ENCODE data around the gene COX4I2. TPM values are rescaled to one million over a fixed set of nuclear protein-coding genes. Genes with fewer than 3 reads are reported as not detected.

COX4I2 gene
- total and polyA plus RNA-seq, 8 donors: 0.28 to 7.8 (median 0.79) TPM; not detected in 1

- H3K9me3 ChIP-seq: no peaks in the 10 kb centered on the region
- no peaks in the 10 kb centered on the region for H3K36me3 ChIP-seq
- ATAC-seq (peak; percentile 62 to 79 (median 72)), FAIRE-seq (no peak), DNase-seq (peak in 5 of 6 donors; percentile 62 to 77 (median 67))
- 37 to 38% methylated on average over 11 of the region's 11 CpGs for WGBS, 2 donors
- intact Hi-C loops (cut with DNase I): no loop called here
- H3K4me1 ChIP-seq: peaks cover 20 to 29% (median 26%) of the 10 kb centered on the region in 3 donors
- TF ChIP-seq, protein P1, sequence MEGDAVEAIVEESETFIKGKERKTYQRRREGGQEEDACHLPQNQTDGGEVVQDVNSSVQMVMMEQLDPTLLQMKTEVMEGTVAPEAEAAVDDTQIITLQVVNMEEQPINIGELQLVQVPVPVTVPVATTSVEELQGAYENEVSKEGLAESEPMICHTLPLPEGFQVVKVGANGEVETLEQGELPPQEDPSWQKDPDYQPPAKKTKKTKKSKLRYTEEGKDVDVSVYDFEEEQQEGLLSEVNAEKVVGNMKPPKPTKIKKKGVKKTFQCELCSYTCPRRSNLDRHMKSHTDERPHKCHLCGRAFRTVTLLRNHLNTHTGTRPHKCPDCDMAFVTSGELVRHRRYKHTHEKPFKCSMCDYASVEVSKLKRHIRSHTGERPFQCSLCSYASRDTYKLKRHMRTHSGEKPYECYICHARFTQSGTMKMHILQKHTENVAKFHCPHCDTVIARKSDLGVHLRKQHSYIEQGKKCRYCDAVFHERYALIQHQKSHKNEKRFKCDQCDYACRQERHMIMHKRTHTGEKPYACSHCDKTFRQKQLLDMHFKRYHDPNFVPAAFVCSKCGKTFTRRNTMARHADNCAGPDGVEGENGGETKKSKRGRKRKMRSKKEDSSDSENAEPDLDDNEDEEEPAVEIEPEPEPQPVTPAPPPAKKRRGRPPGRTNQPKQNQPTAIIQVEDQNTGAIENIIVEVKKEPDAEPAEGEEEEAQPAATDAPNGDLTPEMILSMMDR (IDR thresholded peaks at IDR 0.05): no peak
- no peaks in the 10 kb centered on the region for H3K27me3 ChIP-seq
- H3K27ac ChIP-seq: peak overlapping the region; percentile 40 to 77 (median 48)
- no peak overlapping the region for H3K4me3 ChIP-seq
Measured at GRCh38 chr20:31663838-31664695, 26.4 kb downstream of the COX4I2 start.

DNA sequence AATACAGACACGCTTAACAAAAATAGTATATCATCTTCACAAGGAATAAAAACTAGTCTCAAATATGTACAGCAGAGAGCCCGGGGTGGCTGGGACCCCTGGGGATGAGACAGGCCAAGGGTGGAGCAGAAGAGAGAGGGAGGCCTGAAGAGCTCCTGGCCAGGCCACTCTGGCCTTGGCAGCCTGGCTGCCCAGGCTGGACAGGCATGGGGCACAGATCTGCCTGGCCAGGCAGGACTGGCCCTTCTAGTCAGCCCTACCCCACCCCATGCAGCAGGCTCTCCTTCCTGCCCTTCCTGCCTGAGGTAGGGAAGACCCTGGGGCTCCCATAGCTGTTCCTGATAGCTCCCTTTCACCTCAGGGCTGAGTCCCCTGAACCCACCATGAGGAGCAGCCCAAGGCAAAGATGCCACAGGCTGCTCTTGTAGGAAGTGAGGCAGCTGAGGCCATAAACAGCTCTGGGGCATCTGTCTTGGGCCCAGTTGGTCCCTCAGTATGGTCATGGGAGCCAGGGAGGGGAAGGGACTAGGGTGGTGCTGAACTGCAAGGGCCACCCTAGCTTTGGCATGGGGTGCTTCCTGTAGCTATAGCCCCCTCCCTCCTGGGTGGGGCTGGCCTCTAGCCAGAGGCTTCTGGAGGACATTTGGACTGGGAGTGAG is 27.1 kb downstream of the COX4I2 start:
- H3K36me3 ChIP-seq: peaks cover 0 to 5% (median 0%) of the 10 kb centered on the region in 3 donors
- ATAC-seq: peak; percentile 5 to 31 (median 12)
- peaks cover 27 to 31% (median 29%) of the 10 kb centered on the region in 3 donors for H3K4me1 ChIP-seq
- WGBS, 2 donors: 61 to 62% methylated on average over 2 of the region's 2 CpGs
- TF ChIP-seq, protein P1 (IDR thresholded peaks at IDR 0.05): no peak
- H3K27me3 ChIP-seq: no peaks in the 10 kb centered on the region
- no peaks in the 10 kb centered on the region for H3K9me3 ChIP-seq
- H3K4me3 ChIP-seq: no peak overlapping the region
- intact Hi-C loops (cut with DNase I): loop anchor here in 1 of 3 donors (5.0 kb wide), 1 partner anchor 57 kb away; the partner anchor contains the start of gene BCL2L1
- DNase-seq: peak in 1 of 6 donors; percentile 50
- no peak for FAIRE-seq
- H3K27ac ChIP-seq: peak overlapping the region; percentile 40 to 77 (median 48)

DNA sequence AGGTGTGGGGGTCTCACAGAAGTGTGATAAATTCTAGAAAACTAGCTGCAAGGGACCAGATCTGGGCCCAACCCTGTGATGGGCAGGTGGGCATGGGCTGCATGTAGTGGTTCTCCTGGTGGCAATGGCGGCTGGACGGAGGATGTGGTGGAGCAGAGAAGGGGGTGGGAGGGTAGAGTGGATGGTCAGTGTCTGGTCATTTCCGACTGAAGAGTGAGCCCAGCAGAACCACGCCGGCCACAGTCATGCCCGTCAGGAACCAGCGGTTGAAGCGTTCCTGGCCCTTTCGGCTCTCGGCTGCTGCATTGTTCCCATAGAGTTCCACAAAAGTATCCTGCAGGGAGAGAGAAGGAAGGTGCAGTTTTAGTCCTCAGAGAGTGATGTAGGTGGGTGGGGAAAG is 28.0 kb downstream of the COX4I2 start:
- no peak for ATAC-seq
- 95 to 96% methylated on average over 10 of the region's 10 CpGs for whole genome bisulfite sequencing, 2 donors
- no peak for FAIRE-seq
- H3K27ac ChIP-seq: peak overlapping the region in 3 of 4 donors; percentile 18 to 77 (median 28)
- H3K36me3 ChIP-seq: peaks cover 0 to 5% (median 0%) of the 10 kb centered on the region in 3 donors
- TF ChIP-seq, protein P1 (IDR thresholded peaks at IDR 0.05): no peak
- H3K9me3 ChIP-seq: no peaks in the 10 kb centered on the region
- intact Hi-C loops (cut with DNase I): loop anchor here in 1 of 3 donors (5.0 kb wide), 1 partner anchor 57 kb away; the partner anchor contains the start of gene BCL2L1
- no peak for DNase-seq
- H3K27me3 ChIP-seq: no peaks in the 10 kb centered on the region
- peaks cover 37 to 40% (median 38%) of the 10 kb centered on the region in 3 donors for H3K4me1 ChIP-seq
- no peak overlapping the region for H3K4me3 ChIP-seq

GRCh38 chr20:31666258-31667042 is 28.7 kb downstream of the COX4I2 start:
- H3K4me1 ChIP-seq: peaks cover 44 to 47% (median 45%) of the 10 kb centered on the region in 3 donors
- DNase-seq (peak in 1 of 6 donors; percentile 59), FAIRE-seq (no peak)

More at GRCh38 chr20:31666258-31667042, 28.7 kb downstream of the COX4I2 start:
- H3K4me3 ChIP-seq: no peak overlapping the region
- intact Hi-C loops (cut with DNase I): loop anchor here in 1 of 3 donors (5.0 kb wide), 1 partner anchor 56 kb away; the partner anchor contains the start of gene BCL2L1
- WGBS, 2 donors: 77 to 79% methylated on average over 7 of the region's 7 CpGs
- no peaks in the 10 kb centered on the region for H3K27me3 ChIP-seq
- TF ChIP-seq, protein P1 (IDR thresholded peaks at IDR 0.05): no peak
- H3K27ac ChIP-seq: peak overlapping the region in 3 of 4 donors; percentile 18 to 66 (median 28)
- H3K36me3 ChIP-seq: peaks cover 0 to 5% (median 0%) of the 10 kb centered on the region in 3 donors
- no peaks in the 10 kb centered on the region for H3K9me3 ChIP-seq
- peak in 2 of 4 donors; percentile 17 to 23 for ATAC-seq
